Measurements from ENCODE around the gene CNTNAP1.

- no peak for TF ChIP-seq CTCF (IDR thresholded peaks at IDR 0.05)
- no peak for TF ChIP-seq POLR2AphosphoS5 (IDR thresholded peaks at IDR 0.05)
- no peak for TF ChIP-seq POLR2A (IDR thresholded peaks at IDR 0.05)
- no peak for TF ChIP-seq EP300 (IDR thresholded peaks at IDR 0.05; ENCODE audit: low read depth)
Measured at GRCh38 chr17:42655528-42655927, 26.8 kb upstream of the CNTNAP1 start.

All from transverse colon (tissue), 4 donors.